Nephron progenitor cell (in vitro differentiated cells): ENCODE results near the gene ACSL3.

Source experiments
- DNase-seq: peaks from one replicate; pipeline ENCODE4 v3.0.0; 2021
- H3K27ac Mint-ChIP-seq: 2 replicates; pipeline ENCODE4 v1.8.0; 2021; ENCODE audit warnings: mild to moderate bottlenecking, moderate library complexity, mixed read lengths
- H3K27me3 Mint-ChIP-seq: 2 replicates; pipeline ENCODE4 v1.8.0; 2021; ENCODE audit warnings: mild to moderate bottlenecking, low read depth, mixed read lengths; ENCODE audit not compliant: poor library complexity
- H3K36me3 Mint-ChIP-seq: 2 replicates; pipeline ENCODE4 v1.8.0; 2021; ENCODE audit warnings: low read depth, mixed read lengths
- H3K4me1 Mint-ChIP-seq: 2 replicates; pipeline ENCODE4 v1.8.0; 2021; ENCODE audit warnings: mixed read lengths
- H3K4me3 Mint-ChIP-seq: 2 replicates; pipeline ENCODE4 v1.8.0; 2021; ENCODE audit warnings: mild to moderate bottlenecking, moderate library complexity, mixed read lengths
- H3K9me3 Mint-ChIP-seq: 2 replicates; pipeline ENCODE4 v1.8.0; 2021; ENCODE audit warnings: mild to moderate bottlenecking, moderate library complexity, mixed read lengths
- TF ChIP-seq, protein P1 (sequence below): fragments of 200-600 bp; sonication (generic); IDR thresholded peaks from 2 replicates; pipeline ENCODE4 v1.5.0; 2021; ENCODE audit warnings: antibody characterized with exemption

The ACSL3 gene

DNA sequence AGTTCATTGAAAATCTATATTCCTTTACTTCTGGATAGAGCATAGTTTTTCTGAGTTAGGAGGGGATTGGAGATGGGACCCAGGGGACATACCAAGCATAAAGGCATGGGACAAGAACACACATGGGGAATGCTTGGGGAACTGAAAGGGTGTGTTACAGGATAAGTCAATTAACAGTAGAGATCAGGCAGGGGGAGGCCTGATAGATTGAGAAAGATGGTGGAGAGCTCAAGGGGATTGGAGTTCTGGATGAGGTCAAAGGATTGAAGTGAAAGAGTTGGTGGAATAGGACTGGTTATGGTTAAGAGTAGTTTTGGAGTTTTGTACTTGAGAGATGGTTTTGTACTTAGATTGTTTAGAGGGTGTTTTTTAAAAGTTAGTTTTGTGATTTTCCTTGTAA, 16.1 kb downstream of the ACSL3 start:
- peak overlapping the region; percentile 1 for H3K27ac Mint-ChIP-seq

DNA sequence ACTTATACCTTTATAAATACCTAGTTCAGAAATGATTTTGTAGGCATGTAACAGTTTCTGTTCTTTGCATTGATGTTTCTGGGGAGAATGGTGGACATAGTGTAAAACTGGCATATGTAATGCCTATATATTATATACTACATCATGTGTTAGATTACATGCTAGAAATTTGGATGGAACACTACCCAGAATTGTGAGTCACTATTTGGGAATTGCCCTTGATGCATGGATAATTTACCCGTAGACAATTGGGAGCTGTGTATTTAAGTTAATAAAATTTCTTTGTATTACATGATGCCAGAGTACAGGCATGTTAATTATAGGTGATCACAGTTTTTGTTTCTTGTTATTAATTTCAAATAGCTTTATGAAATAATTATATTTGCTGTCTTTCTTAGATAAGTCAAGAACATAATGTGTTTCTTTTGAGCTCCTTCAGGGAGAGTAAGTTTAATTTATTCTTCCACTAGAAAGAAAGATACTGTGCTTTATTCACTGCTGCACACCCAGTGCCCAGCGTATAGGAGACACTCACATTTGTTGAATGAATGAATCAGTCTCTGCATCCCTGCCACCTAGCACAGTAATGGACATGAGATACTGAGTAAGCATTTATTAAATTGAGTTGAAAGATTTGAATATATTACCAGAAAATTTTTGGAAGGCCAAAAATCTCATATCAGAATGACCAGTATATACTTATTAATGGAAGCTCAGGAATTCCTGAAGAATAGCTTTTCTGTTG, 16.9 kb downstream of the ACSL3 start:
- H3K27ac Mint-ChIP-seq = no peak overlapping the region
- peaks cover 17% of the 10 kb centered on the region for H3K4me1 Mint-ChIP-seq
- peaks cover 44% of the 10 kb centered on the region for H3K36me3 Mint-ChIP-seq
- peaks cover 32% of the 10 kb centered on the region for H3K9me3 Mint-ChIP-seq
- DNase-seq = no peak
- no peak overlapping the region for H3K4me3 Mint-ChIP-seq
- no peaks in the 10 kb centered on the region for H3K27me3 Mint-ChIP-seq
- TF ChIP-seq, protein P1, sequence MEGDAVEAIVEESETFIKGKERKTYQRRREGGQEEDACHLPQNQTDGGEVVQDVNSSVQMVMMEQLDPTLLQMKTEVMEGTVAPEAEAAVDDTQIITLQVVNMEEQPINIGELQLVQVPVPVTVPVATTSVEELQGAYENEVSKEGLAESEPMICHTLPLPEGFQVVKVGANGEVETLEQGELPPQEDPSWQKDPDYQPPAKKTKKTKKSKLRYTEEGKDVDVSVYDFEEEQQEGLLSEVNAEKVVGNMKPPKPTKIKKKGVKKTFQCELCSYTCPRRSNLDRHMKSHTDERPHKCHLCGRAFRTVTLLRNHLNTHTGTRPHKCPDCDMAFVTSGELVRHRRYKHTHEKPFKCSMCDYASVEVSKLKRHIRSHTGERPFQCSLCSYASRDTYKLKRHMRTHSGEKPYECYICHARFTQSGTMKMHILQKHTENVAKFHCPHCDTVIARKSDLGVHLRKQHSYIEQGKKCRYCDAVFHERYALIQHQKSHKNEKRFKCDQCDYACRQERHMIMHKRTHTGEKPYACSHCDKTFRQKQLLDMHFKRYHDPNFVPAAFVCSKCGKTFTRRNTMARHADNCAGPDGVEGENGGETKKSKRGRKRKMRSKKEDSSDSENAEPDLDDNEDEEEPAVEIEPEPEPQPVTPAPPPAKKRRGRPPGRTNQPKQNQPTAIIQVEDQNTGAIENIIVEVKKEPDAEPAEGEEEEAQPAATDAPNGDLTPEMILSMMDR = no peak

More for the DNA sequence above, 16.1 kb downstream of the ACSL3 start:
- no peak for DNase-seq
- TF ChIP-seq, protein P1 = no peak
- Mint-ChIP-seq H3K9me3 (peaks cover 28% of the 10 kb centered on the region), H3K36me3 (peaks cover 38% of the 10 kb centered on the region), H3K4me1 (peaks cover 17% of the 10 kb centered on the region), H3K4me3 (no peak overlapping the region), H3K27me3 (no peaks in the 10 kb centered on the region)

DNA sequence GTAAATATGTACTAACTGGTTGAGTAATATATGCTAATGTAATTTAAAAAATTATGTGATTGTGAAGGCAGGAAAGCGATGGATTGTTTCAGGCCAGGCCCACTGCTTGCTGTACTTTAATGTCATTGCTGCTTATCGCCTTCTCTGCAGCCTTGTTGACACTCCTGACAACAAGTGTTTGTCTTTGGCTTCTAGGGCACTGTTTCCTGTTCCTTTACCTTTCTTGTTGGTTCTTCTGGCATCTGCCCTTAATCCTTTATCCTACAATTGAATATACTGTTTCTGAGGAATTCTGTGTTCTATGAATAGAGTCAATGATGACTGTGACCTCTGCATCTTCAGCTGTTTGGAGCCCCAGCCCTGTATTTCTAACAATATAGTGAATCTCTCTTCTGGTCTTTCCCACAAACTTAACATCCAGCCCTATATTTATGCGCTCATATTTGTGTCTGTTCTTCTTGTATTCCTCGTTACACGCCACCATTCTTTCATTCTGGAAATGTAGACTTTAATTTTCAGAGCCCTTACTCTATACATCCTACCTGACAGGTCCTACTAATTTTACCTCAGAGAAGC, 17.6 kb downstream of the ACSL3 start:
- peaks cover 19% of the 10 kb centered on the region for H3K4me1 Mint-ChIP-seq
- H3K36me3 Mint-ChIP-seq = peaks cover 45% of the 10 kb centered on the region
- no peak for DNase-seq
- H3K4me3 Mint-ChIP-seq = no peak overlapping the region
- H3K27ac Mint-ChIP-seq = peak overlapping the region; percentile 68
- no peaks in the 10 kb centered on the region for H3K27me3 Mint-ChIP-seq
- peaks cover 38% of the 10 kb centered on the region for H3K9me3 Mint-ChIP-seq
- TF ChIP-seq, protein P1 = no peak

DNA sequence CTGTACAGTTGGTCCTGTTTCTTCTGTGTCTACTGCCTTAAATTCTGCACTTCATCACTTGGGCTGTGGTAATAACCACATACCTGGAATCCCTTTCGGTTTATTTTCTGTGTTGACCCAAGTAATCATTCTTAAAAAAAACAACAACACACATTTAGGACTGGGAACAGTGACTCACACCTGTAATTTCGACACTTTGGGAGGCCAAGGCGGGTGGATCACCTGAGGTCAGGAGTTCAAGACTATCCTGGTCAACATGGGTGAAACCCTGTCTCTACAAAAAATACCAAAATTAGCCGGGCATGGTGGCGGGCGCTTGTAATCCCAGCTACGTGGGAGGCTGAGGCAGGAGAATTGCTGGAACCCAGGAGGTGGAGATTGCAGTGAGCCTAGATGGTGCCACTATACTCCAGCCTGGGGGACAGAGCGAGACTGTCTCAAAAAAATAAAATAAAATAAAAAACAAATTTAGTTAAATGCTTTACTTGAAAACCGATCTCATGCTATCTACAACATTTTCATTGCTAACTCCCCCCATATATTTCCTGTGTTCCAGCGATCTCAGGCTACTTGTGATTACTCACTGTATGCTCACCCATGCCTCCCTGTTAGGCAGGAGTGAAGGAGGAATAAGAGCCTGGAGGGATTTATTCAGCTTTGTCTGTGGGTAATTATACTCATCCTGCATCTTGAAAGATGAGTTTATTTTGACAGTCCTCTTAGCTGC, 18.2 kb downstream of the ACSL3 start:
- Mint-ChIP-seq H3K4me1 (peaks cover 25% of the 10 kb centered on the region), H3K9me3 (peaks cover 43% of the 10 kb centered on the region), H3K36me3 (peaks cover 50% of the 10 kb centered on the region), H3K4me3 (no peak overlapping the region), H3K27me3 (no peaks in the 10 kb centered on the region), H3K27ac (peak overlapping the region; percentile 85)
- no peak for DNase-seq
- TF ChIP-seq, protein P1 = no peak

DNA sequence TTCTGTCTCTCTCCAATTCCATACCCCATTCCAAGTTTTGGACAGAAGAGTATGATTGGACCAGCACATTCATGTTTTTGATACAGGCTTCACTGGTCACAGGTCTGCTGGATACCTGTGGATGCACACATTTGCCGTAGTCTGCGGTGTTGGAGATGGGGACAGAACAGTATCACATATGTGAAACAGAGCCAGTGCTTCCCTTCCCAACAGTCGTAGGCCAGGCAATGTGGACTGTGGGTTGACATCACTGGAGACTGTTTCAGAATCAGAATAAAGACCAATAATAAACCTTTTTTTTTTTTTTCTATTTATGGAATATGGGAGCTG, 18.7 kb downstream of the ACSL3 start:
- Mint-ChIP-seq H3K4me1 (peaks cover 31% of the 10 kb centered on the region), H3K9me3 (peaks cover 43% of the 10 kb centered on the region), H3K27ac (peak overlapping the region; percentile 85), H3K27me3 (no peaks in the 10 kb centered on the region), H3K4me3 (no peak overlapping the region), H3K36me3 (peaks cover 50% of the 10 kb centered on the region)
- DNase-seq = no peak
- TF ChIP-seq, protein P1 = no peak
